Measurements from ENCODE around the gene PLOD2.

PLOD2 gene

GRCh38 chr3:146153429-146153828 lies 7.6 kb downstream of the PLOD2 start:
- Histone ChIP-seq H3K9ac (ENCODE audit: low read length in 5 of 5) (no peak overlapping the region), H3K4me1 (ENCODE audit: control insufficient read depth in 5 of 5, insufficient read depth in 5 of 5, low read length in 5 of 5) (peaks cover 0 to 47% (median 29%) of the 10 kb centered on the region in 5 donors), H3K27ac (ENCODE audit: low read depth, low read length) (no peak overlapping the region), H3K9me3 (ENCODE audit: control insufficient read depth in 5 of 5, low read length in 5 of 5) (no peaks in the 10 kb centered on the region), H3K4me3 (ENCODE audit: low read depth in 1 of 5, low read length in 5 of 5) (no peak overlapping the region), H3K27me3 (ENCODE audit: control insufficient read depth in 5 of 5, insufficient read depth in 4 of 5, low read length in 5 of 5) (no peaks in the 10 kb centered on the region), H3K36me3 (ENCODE audit: control insufficient read depth in 5 of 5, insufficient read depth in 5 of 5, low read length in 5 of 5) (peaks cover 0 to 4% (median 0%) of the 10 kb centered on the region in 5 donors)

GRCh38 chr3:146152834-146153233 lies 8.2 kb downstream of the PLOD2 start:
- Histone ChIP-seq H3K36me3 (ENCODE audit: control insufficient read depth in 5 of 5, insufficient read depth in 5 of 5, low read length in 5 of 5) (peaks cover 0 to 4% (median 0%) of the 10 kb centered on the region in 5 donors), H3K9ac (ENCODE audit: low read length in 5 of 5) (no peak overlapping the region), H3K9me3 (ENCODE audit: control insufficient read depth in 5 of 5, low read length in 5 of 5) (no peaks in the 10 kb centered on the region), H3K4me3 (ENCODE audit: low read depth in 1 of 5, low read length in 5 of 5) (no peak overlapping the region), H3K4me1 (ENCODE audit: control insufficient read depth in 5 of 5, insufficient read depth in 5 of 5, low read length in 5 of 5) (peaks cover 0 to 46% (median 25%) of the 10 kb centered on the region in 5 donors), H3K27me3 (ENCODE audit: control insufficient read depth in 5 of 5, insufficient read depth in 4 of 5, low read length in 5 of 5) (no peaks in the 10 kb centered on the region), H3K27ac (ENCODE audit: low read depth, low read length) (peak overlapping the region; percentile 2)

- no peak overlapping the region for H3K9ac ChIP-seq (ENCODE audit: low read length in 5 of 5)
- H3K4me3 ChIP-seq (ENCODE audit: low read depth in 1 of 5, low read length in 5 of 5): no peak overlapping the region
Observed at GRCh38 chr3:146148468-146148931, 12.5 kb downstream of the PLOD2 start.

GRCh38 chr3:146145642-146146041 lies 15.3 kb downstream of the PLOD2 start:
- Histone ChIP-seq H3K27me3 (ENCODE audit: control insufficient read depth in 5 of 5, insufficient read depth in 4 of 5, low read length in 5 of 5) (no peaks in the 10 kb centered on the region), H3K9ac (ENCODE audit: low read length in 5 of 5) (no peak overlapping the region), H3K4me1 (ENCODE audit: control insufficient read depth in 5 of 5, insufficient read depth in 5 of 5, low read length in 5 of 5) (peaks cover 0 to 46% (median 16%) of the 10 kb centered on the region in 5 donors), H3K27ac (ENCODE audit: low read depth, low read length) (peak overlapping the region; percentile 71), H3K36me3 (ENCODE audit: control insufficient read depth in 5 of 5, insufficient read depth in 5 of 5, low read length in 5 of 5) (no peaks in the 10 kb centered on the region), H3K9me3 (ENCODE audit: control insufficient read depth in 5 of 5, low read length in 5 of 5) (no peaks in the 10 kb centered on the region), H3K4me3 (ENCODE audit: low read depth in 1 of 5, low read length in 5 of 5) (no peak overlapping the region)

More at GRCh38 chr3:146148468-146148931, 12.5 kb downstream of the PLOD2 start:
- no peaks in the 10 kb centered on the region for H3K9me3 ChIP-seq (ENCODE audit: control insufficient read depth in 5 of 5, low read length in 5 of 5)
- peak overlapping the region; percentile 71 for H3K27ac ChIP-seq (ENCODE audit: low read depth, low read length)
- no peaks in the 10 kb centered on the region for H3K27me3 ChIP-seq (ENCODE audit: control insufficient read depth in 5 of 5, insufficient read depth in 4 of 5, low read length in 5 of 5)
- peaks cover 0 to 27% (median 3%) of the 10 kb centered on the region in 5 donors for H3K4me1 ChIP-seq (ENCODE audit: control insufficient read depth in 5 of 5, insufficient read depth in 5 of 5, low read length in 5 of 5)
- H3K36me3 ChIP-seq (ENCODE audit: control insufficient read depth in 5 of 5, insufficient read depth in 5 of 5, low read length in 5 of 5): peaks cover 0 to 4% (median 0%) of the 10 kb centered on the region in 5 donors

GRCh38 chr3:146142757-146143156 lies 18.2 kb downstream of the PLOD2 start:
- H3K27me3 ChIP-seq (ENCODE audit: control insufficient read depth in 5 of 5, insufficient read depth in 4 of 5, low read length in 5 of 5): no peaks in the 10 kb centered on the region
- H3K9ac ChIP-seq (ENCODE audit: low read length in 5 of 5): no peak overlapping the region
- H3K36me3 ChIP-seq (ENCODE audit: control insufficient read depth in 5 of 5, insufficient read depth in 5 of 5, low read length in 5 of 5): no peaks in the 10 kb centered on the region
- no peaks in the 10 kb centered on the region for H3K9me3 ChIP-seq (ENCODE audit: control insufficient read depth in 5 of 5, low read length in 5 of 5)
- peak overlapping the region; percentile 92 for H3K27ac ChIP-seq (ENCODE audit: low read depth, low read length)
- H3K4me3 ChIP-seq (ENCODE audit: low read depth in 1 of 5, low read length in 5 of 5): no peak overlapping the region
- peaks cover 4 to 62% (median 33%) of the 10 kb centered on the region in 5 donors for H3K4me1 ChIP-seq (ENCODE audit: control insufficient read depth in 5 of 5, insufficient read depth in 5 of 5, low read length in 5 of 5)

GRCh38 chr3:146139586-146140110 lies 21.3 kb downstream of the PLOD2 start:
- Histone ChIP-seq H3K4me1 (ENCODE audit: control insufficient read depth in 5 of 5, insufficient read depth in 5 of 5, low read length in 5 of 5) (peaks cover 4 to 58% (median 33%) of the 10 kb centered on the region in 5 donors), H3K27ac (ENCODE audit: low read depth, low read length) (peak overlapping the region; percentile 92), H3K36me3 (ENCODE audit: control insufficient read depth in 5 of 5, insufficient read depth in 5 of 5, low read length in 5 of 5) (no peaks in the 10 kb centered on the region), H3K4me3 (ENCODE audit: low read depth in 1 of 5, low read length in 5 of 5) (peak overlapping the region in 1 of 5 donors; percentile 17), H3K9ac (ENCODE audit: low read length in 5 of 5) (peak overlapping the region in 3 of 5 donors; percentile 37 to 69 (median 40)), H3K27me3 (ENCODE audit: control insufficient read depth in 5 of 5, insufficient read depth in 4 of 5, low read length in 5 of 5) (no peaks in the 10 kb centered on the region), H3K9me3 (ENCODE audit: control insufficient read depth in 5 of 5, low read length in 5 of 5) (no peaks in the 10 kb centered on the region)

- no peaks in the 10 kb centered on the region for H3K36me3 ChIP-seq (ENCODE audit: control insufficient read depth in 5 of 5, insufficient read depth in 5 of 5, low read length in 5 of 5)
- no peak overlapping the region for H3K4me3 ChIP-seq (ENCODE audit: low read depth in 1 of 5, low read length in 5 of 5)
- no peaks in the 10 kb centered on the region for H3K27me3 ChIP-seq (ENCODE audit: control insufficient read depth in 5 of 5, insufficient read depth in 4 of 5, low read length in 5 of 5)
- no peaks in the 10 kb centered on the region for H3K9me3 ChIP-seq (ENCODE audit: control insufficient read depth in 5 of 5, low read length in 5 of 5)
- peak overlapping the region in 1 of 5 donors; percentile 22 for H3K9ac ChIP-seq (ENCODE audit: low read length in 5 of 5)
- peaks cover 4 to 64% (median 33%) of the 10 kb centered on the region in 5 donors for H3K4me1 ChIP-seq (ENCODE audit: control insufficient read depth in 5 of 5, insufficient read depth in 5 of 5, low read length in 5 of 5)
- peak overlapping the region; percentile 92 for H3K27ac ChIP-seq (ENCODE audit: low read depth, low read length)
Observed at GRCh38 chr3:146138902-146139301, 22.1 kb downstream of the PLOD2 start.

GRCh38 chr3:146136647-146137046 lies 24.3 kb downstream of the PLOD2 start:
- Histone ChIP-seq H3K27ac (ENCODE audit: low read depth, low read length) (peak overlapping the region; percentile 31), H3K9me3 (ENCODE audit: control insufficient read depth in 5 of 5, low read length in 5 of 5) (no peaks in the 10 kb centered on the region), H3K4me1 (ENCODE audit: control insufficient read depth in 5 of 5, insufficient read depth in 5 of 5, low read length in 5 of 5) (peaks cover 4 to 50% (median 34%) of the 10 kb centered on the region in 5 donors)

GRCh38 chr3:146134348-146135117 lies 26.5 kb downstream of the PLOD2 start:
- Histone ChIP-seq H3K27ac (ENCODE audit: low read depth, low read length) (no peak overlapping the region), H3K27me3 (ENCODE audit: control insufficient read depth in 5 of 5, insufficient read depth in 4 of 5, low read length in 5 of 5) (no peaks in the 10 kb centered on the region), H3K4me1 (ENCODE audit: control insufficient read depth in 5 of 5, insufficient read depth in 5 of 5, low read length in 5 of 5) (peaks cover 0 to 38% (median 18%) of the 10 kb centered on the region in 5 donors), H3K36me3 (ENCODE audit: control insufficient read depth in 5 of 5, insufficient read depth in 5 of 5, low read length in 5 of 5) (peaks cover 0 to 2% (median 0%) of the 10 kb centered on the region in 5 donors), H3K9ac (ENCODE audit: low read length in 5 of 5) (no peak overlapping the region), H3K9me3 (ENCODE audit: control insufficient read depth in 5 of 5, low read length in 5 of 5) (no peaks in the 10 kb centered on the region), H3K4me3 (ENCODE audit: low read depth in 1 of 5, low read length in 5 of 5) (no peak overlapping the region)

More at GRCh38 chr3:146136647-146137046, 24.3 kb downstream of the PLOD2 start:
- Histone ChIP-seq H3K9ac (ENCODE audit: low read length in 5 of 5) (no peak overlapping the region), H3K4me3 (ENCODE audit: low read depth in 1 of 5, low read length in 5 of 5) (no peak overlapping the region), H3K27me3 (ENCODE audit: control insufficient read depth in 5 of 5, insufficient read depth in 4 of 5, low read length in 5 of 5) (no peaks in the 10 kb centered on the region), H3K36me3 (ENCODE audit: control insufficient read depth in 5 of 5, insufficient read depth in 5 of 5, low read length in 5 of 5) (no peaks in the 10 kb centered on the region)

GRCh38 chr3:146133441-146133840 lies 27.5 kb downstream of the PLOD2 start:
- peaks cover 0 to 2% (median 0%) of the 10 kb centered on the region in 5 donors for H3K36me3 ChIP-seq (ENCODE audit: control insufficient read depth in 5 of 5, insufficient read depth in 5 of 5, low read length in 5 of 5)
- H3K9ac ChIP-seq (ENCODE audit: low read length in 5 of 5): no peak overlapping the region
- peak overlapping the region; percentile 1 for H3K27ac ChIP-seq (ENCODE audit: low read depth, low read length)
- no peaks in the 10 kb centered on the region for H3K27me3 ChIP-seq (ENCODE audit: control insufficient read depth in 5 of 5, insufficient read depth in 4 of 5, low read length in 5 of 5)
- no peak overlapping the region for H3K4me3 ChIP-seq (ENCODE audit: low read depth in 1 of 5, low read length in 5 of 5)
- H3K4me1 ChIP-seq (ENCODE audit: control insufficient read depth in 5 of 5, insufficient read depth in 5 of 5, low read length in 5 of 5): peaks cover 0 to 32% (median 21%) of the 10 kb centered on the region in 5 donors
- no peaks in the 10 kb centered on the region for H3K9me3 ChIP-seq (ENCODE audit: control insufficient read depth in 5 of 5, low read length in 5 of 5)

Data from subcutaneous abdominal adipose tissue (tissue), 5 donors.